ENCODE results near the gene RRP15.
"Not testable (repeated sequence)": the region's sequence is repeated elsewhere in the genome, so short reads cannot be mapped to it uniquely, and the experiment has no call there.

Gene RRP15

GRCh38 chr1:218317061-218317460 lies 32.0 kb downstream of the RRP15 start:
- in situ Hi-C loops (cut with HindIII; ENCODE audit: low pct_ligation_motif_present, low sequenced_read_pairs) = no loop called here
- H3K36me3 ChIP-seq (replicated peaks) = no peaks in the 10 kb centered on the region
- no peak overlapping the region for H3K4me3 ChIP-seq (ENCODE audit: low read depth, low read length)
- H3K27ac ChIP-seq = no peak overlapping the region
- no peak for TF ChIP-seq CTCF (IDR thresholded peaks at IDR 0.05; ENCODE audit: low read depth, low read length, missing control alignments)
- H3K27me3 ChIP-seq (replicated peaks) = no peaks in the 10 kb centered on the region
- DNase-seq = no peak

- H3K27me3 ChIP-seq (replicated peaks); H3K27ac ChIP-seq; in situ Hi-C loops (cut with HindIII; ENCODE audit: low pct_ligation_motif_present, low sequenced_read_pairs); H3K4me3 ChIP-seq (ENCODE audit: low read depth, low read length); DNase-seq: not testable (repeated sequence)
- H3K36me3 ChIP-seq (replicated peaks) = peaks cover 10% of the 10 kb centered on the region
These were observed 35.1 kb downstream of the RRP15 start for GRCh38 chr1:218320182-218320581.

- Histone ChIP-seq H3K4me3 (ENCODE audit: low read depth, low read length) (no peak overlapping the region), H3K36me3 (replicated peaks) (peaks cover 10% of the 10 kb centered on the region), H3K27ac (no peak overlapping the region), H3K27me3 (replicated peaks) (no peaks in the 10 kb centered on the region)
- no peak for DNase-seq
- no peak for TF ChIP-seq CTCF (IDR thresholded peaks at IDR 0.05; ENCODE audit: low read depth, low read length, missing control alignments)
- in situ Hi-C loops (cut with HindIII; ENCODE audit: low pct_ligation_motif_present, low sequenced_read_pairs) = no loop called here
These were observed 37.7 kb downstream of the RRP15 start for GRCh38 chr1:218322762-218323161.

GRCh38 chr1:218323568-218324225 lies 38.6 kb downstream of the RRP15 start:
- in situ Hi-C loops (cut with HindIII; ENCODE audit: low pct_ligation_motif_present, low sequenced_read_pairs) = no loop called here
- no peaks in the 10 kb centered on the region for H3K27me3 ChIP-seq (replicated peaks)
- no peak overlapping the region for H3K27ac ChIP-seq
- peaks cover 10% of the 10 kb centered on the region for H3K36me3 ChIP-seq (replicated peaks)
- no peak overlapping the region for H3K4me3 ChIP-seq (ENCODE audit: low read depth, low read length)
- no peak for DNase-seq
- TF ChIP-seq CTCF (IDR thresholded peaks at IDR 0.05; ENCODE audit: low read depth, low read length, missing control alignments) = no peak

GRCh38 chr1:218324226-218324580 lies 39.1 kb downstream of the RRP15 start:
- no peak for TF ChIP-seq CTCF (IDR thresholded peaks at IDR 0.05; ENCODE audit: low read depth, low read length, missing control alignments)
- in situ Hi-C loops (cut with HindIII; ENCODE audit: low pct_ligation_motif_present, low sequenced_read_pairs) = no loop called here
- H3K4me3 ChIP-seq (ENCODE audit: low read depth, low read length) = no peak overlapping the region
- DNase-seq = no peak
- no peak overlapping the region for H3K27ac ChIP-seq
- H3K27me3 ChIP-seq (replicated peaks) = no peaks in the 10 kb centered on the region
- peaks cover 10% of the 10 kb centered on the region for H3K36me3 ChIP-seq (replicated peaks)

- no peak for DNase-seq
- Histone ChIP-seq H3K4me3 (ENCODE audit: low read depth, low read length) (no peak overlapping the region), H3K27ac (no peak overlapping the region), H3K27me3 (replicated peaks) (no peaks in the 10 kb centered on the region), H3K36me3 (replicated peaks) (no peaks in the 10 kb centered on the region)
- in situ Hi-C loops (cut with HindIII; ENCODE audit: low pct_ligation_motif_present, low sequenced_read_pairs) = no loop called here
- TF ChIP-seq CTCF (IDR thresholded peaks at IDR 0.05; ENCODE audit: low read depth, low read length, missing control alignments) = no peak
These were observed 43.7 kb downstream of the RRP15 start for GRCh38 chr1:218328769-218329168.
